Breast epithelium (tissue), 3 donors: ENCODE measurements around the gene SLC27A1.

Experiments used
- POLR2A ChIP-seq: fragments of 450-650 bp; IDR thresholded peaks from one replicate; pipeline ENCODE4 v1.6.1; 2016; ENCODE audit warnings: antibody characterized with exemption, mild to moderate bottlenecking, moderate library complexity
- TF ChIP-seq, protein P1 (sequence below), 3 donors: fragments of 450-650 bp; IDR thresholded peaks; one replicate each; pipeline ENCODE4 v1.5.1; 2016 to 2017; ENCODE audit warnings: antibody characterized with exemption in 3 of 3, mild to moderate bottlenecking in 3 of 3, moderate library complexity in 3 of 3

- no peak for TF ChIP-seq POLR2A
- TF ChIP-seq, protein P1, sequence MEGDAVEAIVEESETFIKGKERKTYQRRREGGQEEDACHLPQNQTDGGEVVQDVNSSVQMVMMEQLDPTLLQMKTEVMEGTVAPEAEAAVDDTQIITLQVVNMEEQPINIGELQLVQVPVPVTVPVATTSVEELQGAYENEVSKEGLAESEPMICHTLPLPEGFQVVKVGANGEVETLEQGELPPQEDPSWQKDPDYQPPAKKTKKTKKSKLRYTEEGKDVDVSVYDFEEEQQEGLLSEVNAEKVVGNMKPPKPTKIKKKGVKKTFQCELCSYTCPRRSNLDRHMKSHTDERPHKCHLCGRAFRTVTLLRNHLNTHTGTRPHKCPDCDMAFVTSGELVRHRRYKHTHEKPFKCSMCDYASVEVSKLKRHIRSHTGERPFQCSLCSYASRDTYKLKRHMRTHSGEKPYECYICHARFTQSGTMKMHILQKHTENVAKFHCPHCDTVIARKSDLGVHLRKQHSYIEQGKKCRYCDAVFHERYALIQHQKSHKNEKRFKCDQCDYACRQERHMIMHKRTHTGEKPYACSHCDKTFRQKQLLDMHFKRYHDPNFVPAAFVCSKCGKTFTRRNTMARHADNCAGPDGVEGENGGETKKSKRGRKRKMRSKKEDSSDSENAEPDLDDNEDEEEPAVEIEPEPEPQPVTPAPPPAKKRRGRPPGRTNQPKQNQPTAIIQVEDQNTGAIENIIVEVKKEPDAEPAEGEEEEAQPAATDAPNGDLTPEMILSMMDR (IDR thresholded peaks at IDR 0.05), result no peak
Observed at GRCh38 chr19:17500447-17501198, 30.3 kb downstream of the SLC27A1 start.
